Right cardiac atrium (tissue), 5 donors: Measurements from ENCODE around the gene PDPR. TPM values are rescaled to one million over a fixed set of nuclear protein-coding genes. Genes with fewer than 3 reads are reported as not detected.
"Not testable (repeated sequence)": the region's sequence is repeated elsewhere in the genome, so short reads cannot be mapped to it uniquely, and the experiment has no call there.

ENCODE experiments used
- ATAC-seq, 2 donors: fragments of 200-7000 bp; cut with Tn5 transposase; one replicate each; pipeline versions ENCODE4 v1.8.0 to v1.9.1; 2020; ENCODE audit warnings: moderate library complexity in 2 of 2, mild to moderate bottlenecking in 1 of 2
- DNase-seq, 3 donors: peaks; one replicate each; pipeline ENCODE4 v3.0.0-alpha.2; 2020
- H3K27ac ChIP-seq: one replicate; pipeline ENCODE4 v1.5.1; 2013; ENCODE audit warnings: mild to moderate bottlenecking, low read length, control low read depth, moderate library complexity
- H3K27me3 ChIP-seq: one replicate; pipeline ENCODE4 v1.6.1; 2013; ENCODE audit not compliant: control insufficient read depth, insufficient read depth
- H3K4me1 ChIP-seq: one replicate; pipeline ENCODE4 v1.6.1; 2013; ENCODE audit warnings: low read length; ENCODE audit not compliant: control insufficient read depth, insufficient read depth
- H3K4me3 ChIP-seq: one replicate; pipeline ENCODE4 v1.5.1; 2013; ENCODE audit warnings: low read length, control low read depth
- H3K9me3 ChIP-seq: one replicate; pipeline ENCODE4 v1.6.1; 2013; ENCODE audit warnings: low read length; ENCODE audit not compliant: control insufficient read depth
- WGBS: extraction: QIAGEN DNeasy Blood & Tissue Kit; methylation state at CpG from one replicate; pipeline ENCODE4 v1.1.7; 2013; 5-methylcytosine and 5-hydroxymethylcytosine counted together
- intact Hi-C, 4 donors: fragments of 100-400 bp; cut with DNase I; formaldehyde crosslinking; loops; one replicate each; pipeline versions ENCODE4 v1.11.0 to v1.14.0; 2022 to 2023
- polyA plus RNA-seq: library from polyadenylated mRNA; stranded (reverse); fragments of 200-250 nt; gene quantifications from one replicate; pipeline ENCODE4 v1.2.3, GENCODE V29; 2013
- total RNA-seq, 4 donors: library from RNA; stranded (reverse); fragmentation: NEBNext Ultra II Directional; extraction: Animal tissue kit (Norgen Biotek cat#: 25700); gene quantifications; one replicate each; pipeline ENCODE4 v1.2.1, GENCODE V29; 2021
- donor health status: healthy with polysubstance abuse.
- donor health status: DM: no; HTN: yes; CAD: no.
- donor health status: DM: no; HTN: no; CAD: no.
- donor health status: DM: no; HTN: yes; CAD: no; lungs with severe emphysema.
- donor health status: DM: yes; HTN: yes; CAD: no.

Gene PDPR
- total and polyA plus RNA-seq, 5 donors: 8.4 to 36.3 (median 22.7) TPM

DNA sequence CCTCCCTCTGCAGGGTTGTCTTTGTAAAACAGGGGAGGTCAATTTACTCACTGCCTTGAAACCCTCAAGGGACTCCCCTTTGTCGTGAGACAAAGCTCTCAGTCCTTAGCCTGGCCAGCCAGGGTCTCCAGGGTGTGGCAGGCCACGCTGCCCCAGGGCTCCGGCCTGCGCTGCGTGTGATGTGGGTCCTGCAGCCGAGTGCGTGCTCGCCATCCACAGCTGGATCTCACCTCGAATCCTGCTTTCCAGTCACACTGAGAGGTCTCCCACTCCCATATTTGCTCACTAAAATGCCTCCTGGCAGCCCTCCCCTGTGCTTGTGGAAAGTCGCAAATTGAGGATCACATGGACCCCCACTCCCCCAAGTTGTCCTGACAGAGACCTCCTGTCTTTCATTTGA is 49.5 kb downstream of the PDPR start:
- Histone ChIP-seq H3K9me3 (no peaks in the 10 kb centered on the region), H3K27ac (no peak overlapping the region), H3K27me3 (no peaks in the 10 kb centered on the region), H3K4me1 (no peaks in the 10 kb centered on the region), H3K4me3 (no peak overlapping the region)
- DNase-seq (no peak), ATAC-seq (no peak)
- WGBS: 81% methylated on average over 10 of the region's 10 CpGs
- intact Hi-C loops: no loop called here

DNA sequence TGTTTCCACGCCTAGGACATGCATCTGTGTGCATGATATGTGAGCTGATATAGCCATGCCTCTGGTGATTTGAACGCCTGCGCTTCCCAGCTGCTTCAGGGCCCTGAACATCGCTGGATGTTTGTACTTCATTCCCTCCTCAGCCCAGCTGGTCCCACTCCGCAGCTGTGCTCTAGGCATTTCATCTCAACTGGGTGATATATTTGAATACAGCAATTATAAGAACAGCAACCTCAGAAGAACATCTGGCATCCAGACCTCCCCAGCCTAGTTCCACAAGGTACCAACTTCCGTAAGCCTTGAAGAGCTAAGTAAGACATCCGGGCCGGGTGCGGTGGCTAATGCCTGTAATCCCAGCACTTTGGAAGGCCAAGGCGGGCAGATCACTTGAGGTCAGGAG is 52.6 kb downstream of the PDPR start:
- H3K27ac ChIP-seq, intact Hi-C loops, DNase-seq, H3K9me3 ChIP-seq, H3K27me3 ChIP-seq, H3K4me1 ChIP-seq, H3K4me3 ChIP-seq, ATAC-seq: not testable (repeated sequence)
- 93% methylated on average over 5 of the region's 10 CpGs for WGBS

DNA sequence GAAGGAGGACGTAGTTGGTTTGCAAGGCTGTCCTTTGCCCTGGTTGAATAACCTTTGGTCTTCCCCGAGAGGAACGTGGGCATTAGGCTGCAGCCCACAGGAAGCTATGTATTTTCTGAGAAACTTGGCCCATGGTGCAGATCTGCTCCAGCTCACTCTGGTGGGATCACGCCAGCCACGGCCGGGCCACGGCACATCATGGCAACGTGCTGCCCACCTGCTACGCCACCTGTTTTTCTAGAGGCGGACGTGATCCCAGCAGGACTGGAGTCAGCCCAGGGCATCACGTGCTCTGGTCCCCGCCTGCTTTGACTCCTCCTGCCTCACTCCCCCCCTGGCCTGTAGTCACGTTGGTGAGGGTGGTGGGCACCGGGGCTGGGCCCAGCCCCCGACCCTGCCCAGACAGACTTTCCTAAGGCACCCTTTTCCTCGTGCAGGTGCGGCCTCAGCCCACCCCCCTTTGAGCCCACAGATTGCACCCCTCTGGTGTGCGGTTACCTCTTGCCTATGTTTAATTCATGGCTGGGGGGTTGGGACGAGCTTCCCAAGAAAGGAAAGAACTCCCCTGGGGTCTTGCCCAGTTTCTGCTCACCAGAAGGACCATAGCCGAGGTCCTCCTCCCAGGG is 59.2 kb downstream of the PDPR start, which contains the start of gene CLEC18C:
Gene CLEC18C, plus strand, starts transcription at position 576 of the 626 bp plus-strand sequence. CDS start 492 bp downstream, outside the sequence.
- H3K27me3 ChIP-seq, DNase-seq, H3K4me3 ChIP-seq, H3K4me1 ChIP-seq, H3K27ac ChIP-seq, intact Hi-C loops, H3K9me3 ChIP-seq, ATAC-seq: not testable (repeated sequence)
- WGBS: 77% methylated on average over 18 of the region's 21 CpGs

DNA sequence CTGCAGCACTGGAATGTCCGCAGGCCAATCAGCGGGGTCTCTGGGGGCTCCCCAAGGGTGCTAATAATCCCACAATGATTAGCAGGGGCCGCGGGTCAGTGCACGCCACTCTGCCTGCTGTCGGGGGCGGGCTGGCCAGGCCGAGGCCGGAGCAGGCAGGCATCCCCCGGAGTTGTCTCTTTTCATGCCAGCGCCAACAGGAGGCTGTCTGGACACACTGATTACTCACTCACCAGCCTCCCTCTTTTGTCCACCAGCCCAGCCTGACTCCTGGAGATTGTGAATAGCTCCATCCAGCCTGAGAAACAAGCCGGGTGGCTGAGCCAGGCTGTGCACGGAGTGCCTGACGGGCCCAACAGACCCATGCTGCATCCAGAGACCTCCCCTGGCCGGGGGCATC is 59.8 kb downstream of the PDPR start:
- H3K4me3 ChIP-seq, intact Hi-C loops, H3K9me3 ChIP-seq, H3K27me3 ChIP-seq, DNase-seq, H3K4me1 ChIP-seq, H3K27ac ChIP-seq: not testable (repeated sequence)
- ATAC-seq: peak in 1 of 2 donors; percentile 30
- 62% methylated on average over 7 of the region's 15 CpGs for WGBS

DNA sequence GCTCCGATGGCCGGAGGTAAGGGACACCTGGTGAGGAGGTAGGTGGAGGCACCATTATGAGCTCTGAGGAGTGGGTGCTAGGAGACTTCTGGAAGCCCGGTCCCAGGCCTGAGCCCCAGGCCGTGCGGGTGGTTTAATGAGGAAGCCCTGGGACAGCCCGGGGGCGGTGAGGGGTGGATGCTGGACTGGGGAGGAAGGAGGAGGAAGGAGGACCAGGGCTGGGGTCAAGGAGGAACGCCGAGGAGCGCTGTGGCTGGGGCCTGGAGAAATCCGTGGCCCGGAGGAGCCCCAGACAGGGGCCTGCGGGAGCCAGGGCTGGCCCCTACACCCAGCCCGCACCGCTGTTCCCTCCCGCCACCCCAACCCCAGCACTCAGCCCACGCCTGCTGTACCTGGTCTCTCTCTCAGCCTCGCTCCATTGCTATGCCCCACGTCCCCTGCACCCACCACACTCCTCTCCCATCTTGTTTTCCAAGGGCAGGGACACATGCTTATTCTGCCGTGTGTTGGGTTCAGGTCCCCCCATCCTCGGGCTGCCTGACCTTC is 60.3 kb downstream of the PDPR start:
- H3K4me3 ChIP-seq, H3K27me3 ChIP-seq, DNase-seq, H3K9me3 ChIP-seq, H3K27ac ChIP-seq, H3K4me1 ChIP-seq, intact Hi-C loops: not testable (repeated sequence)
- ATAC-seq: peak; percentile 32 to 49
- WGBS: 48% methylated on average over 6 of the region's 21 CpGs

DNA sequence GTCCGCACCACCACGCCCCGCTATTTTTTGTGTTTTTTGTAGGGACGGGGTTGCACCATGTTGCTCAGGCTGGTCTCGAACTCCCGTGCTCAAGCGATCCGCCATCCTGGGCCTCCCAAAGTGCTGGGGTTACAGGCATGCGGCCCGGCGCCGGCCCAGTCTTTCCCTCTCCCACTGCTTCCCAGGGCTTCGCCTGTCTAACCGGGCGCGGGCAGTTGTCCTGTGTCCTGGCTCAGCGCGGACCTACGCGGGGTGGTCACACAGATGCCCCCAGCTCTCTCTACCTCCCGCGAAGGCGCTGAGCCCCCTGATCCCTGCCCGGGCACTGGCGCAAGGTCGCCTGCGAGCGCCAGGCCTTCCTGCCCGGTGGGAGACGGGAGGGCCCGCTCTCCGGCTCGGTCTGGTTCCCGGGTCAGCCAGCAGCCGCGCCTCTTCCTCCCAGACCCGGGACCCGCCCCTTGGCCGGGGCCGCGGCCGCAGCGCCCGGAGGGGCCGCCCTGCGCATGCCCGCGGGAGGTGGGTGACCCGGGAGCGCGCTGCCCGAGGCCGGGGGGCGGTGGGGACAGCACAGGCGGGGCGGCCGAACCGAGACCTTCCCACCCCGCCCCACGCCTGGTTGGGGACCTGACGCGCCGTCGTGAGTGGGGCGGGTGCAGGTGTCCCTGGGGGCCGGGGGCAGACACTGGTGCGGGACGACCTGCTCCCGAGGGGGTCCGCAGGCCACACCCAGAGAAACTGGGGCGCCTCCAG is 73.9 kb downstream of the PDPR start:
- H3K4me3 ChIP-seq: peak overlapping the region; percentile 28
- H3K27ac ChIP-seq, intact Hi-C loops, H3K9me3 ChIP-seq, H3K27me3 ChIP-seq, H3K4me1 ChIP-seq: not testable (repeated sequence)
- ATAC-seq (peak; percentile 95), DNase-seq (peak in 2 of 3 donors; percentile 71 to 81)
- 8% methylated on average over 18 of the region's 71 CpGs for WGBS

DNA sequence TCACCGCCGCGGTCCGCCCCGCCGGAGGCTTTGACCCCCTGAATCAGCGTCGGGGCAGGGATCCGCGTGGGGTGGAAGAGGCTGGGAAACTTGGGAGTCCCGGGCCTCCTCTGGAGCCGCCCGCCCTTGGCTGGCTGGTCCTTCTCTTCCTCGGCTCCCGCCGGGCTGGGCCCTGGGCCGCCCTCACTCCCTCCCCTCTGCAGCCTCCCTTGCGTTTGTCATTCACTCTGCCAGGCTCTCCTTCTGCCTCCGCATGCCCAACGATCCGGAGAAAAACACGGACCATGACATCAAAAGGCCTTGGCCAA is 74.4 kb downstream of the PDPR start:
- H3K4me1 ChIP-seq, H3K27me3 ChIP-seq, H3K27ac ChIP-seq, H3K9me3 ChIP-seq, intact Hi-C loops: not testable (repeated sequence)
- WGBS: 0% methylated on average over 9 of the region's 22 CpGs
- peak; percentile 81 to 85 for ATAC-seq
- H3K4me3 ChIP-seq: peak overlapping the region; percentile 28
- DNase-seq: peak in 1 of 3 donors; percentile 46

DNA sequence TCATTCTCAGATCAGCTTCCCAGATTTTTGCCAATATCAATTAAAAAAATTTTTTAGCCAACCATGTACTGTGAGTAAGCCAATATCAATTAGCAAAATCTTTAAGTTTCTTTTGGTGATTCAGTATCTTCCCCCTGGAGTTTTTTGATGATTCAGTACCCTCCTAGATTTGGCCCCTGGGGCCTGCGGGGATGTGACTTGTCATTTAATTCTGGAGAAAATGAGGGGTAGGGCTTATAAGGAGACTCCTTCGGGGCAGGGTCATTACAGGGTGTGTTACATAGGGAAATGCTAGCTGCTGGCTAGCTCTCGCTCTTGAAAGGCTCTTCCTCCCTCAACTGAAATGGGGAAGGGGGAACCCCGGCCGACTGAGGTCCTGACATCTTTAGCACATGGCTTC is 76.4 kb downstream of the PDPR start:
- ATAC-seq, H3K27me3 ChIP-seq, intact Hi-C loops, H3K27ac ChIP-seq, H3K9me3 ChIP-seq, DNase-seq, H3K4me3 ChIP-seq, H3K4me1 ChIP-seq: not testable (repeated sequence)
- no CpG with 5 or more reads among the region's 5 CpGs for WGBS

DNA sequence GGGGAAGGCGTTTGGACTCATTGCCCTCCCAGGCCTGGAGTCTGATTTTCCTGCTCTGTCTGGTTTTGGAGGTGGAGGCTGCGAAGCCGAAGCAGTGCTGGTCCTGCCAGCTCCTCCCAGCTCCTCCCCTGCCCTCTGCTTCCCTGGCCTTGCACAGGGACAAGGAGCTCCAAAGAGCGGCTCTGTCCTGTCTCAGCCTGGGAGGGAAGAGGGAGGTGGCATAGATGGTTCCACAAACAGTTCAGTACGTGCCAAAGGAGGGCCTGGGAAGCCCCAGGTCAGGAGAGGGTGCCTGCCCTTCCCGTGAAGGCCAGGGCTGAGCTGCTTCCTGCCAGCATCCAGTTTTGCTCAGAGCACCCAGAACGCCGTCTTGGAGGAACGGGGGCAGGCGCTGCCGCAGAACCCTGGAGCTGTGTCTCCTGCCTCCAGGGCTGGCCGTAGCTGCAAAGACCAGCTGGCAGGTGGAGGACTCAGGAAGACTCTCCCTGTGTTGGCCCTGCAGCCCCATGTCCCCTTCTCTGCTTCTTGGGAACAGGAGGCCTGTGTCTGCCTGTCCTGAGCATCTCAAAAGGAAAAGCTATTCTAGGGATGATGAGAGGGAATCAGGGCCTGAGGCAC is 82.7 kb downstream of the PDPR start:
- peak in 1 of 3 donors; percentile 52 for DNase-seq
- intact Hi-C loops, H3K4me1 ChIP-seq, H3K27me3 ChIP-seq, H3K4me3 ChIP-seq, H3K27ac ChIP-seq, H3K9me3 ChIP-seq: not testable (repeated sequence)
- ATAC-seq: peak; percentile 86 to 90
- 44% methylated on average over 8 of the region's 12 CpGs for WGBS

DNA sequence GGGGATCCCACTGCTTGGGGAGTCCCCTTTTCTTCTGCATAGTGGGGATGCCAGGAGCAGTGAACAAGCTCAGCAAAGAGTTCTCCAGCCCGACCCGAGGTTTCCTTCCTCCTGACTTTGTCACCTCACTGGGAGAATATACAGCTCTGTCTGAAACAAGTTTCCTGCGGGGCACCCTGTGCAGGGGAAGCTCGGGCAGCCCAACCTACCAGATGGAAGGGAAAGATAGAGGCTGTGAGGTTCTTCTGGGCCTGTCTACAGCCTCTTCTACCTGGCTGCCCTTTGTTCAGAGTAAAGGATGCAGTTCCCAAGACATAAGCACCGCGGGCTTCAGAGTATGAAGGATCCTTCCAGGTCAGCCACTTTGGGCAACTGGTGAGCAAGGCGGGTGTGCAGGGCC is 83.5 kb downstream of the PDPR start:
- H3K27me3 ChIP-seq, H3K27ac ChIP-seq, H3K4me3 ChIP-seq, intact Hi-C loops, H3K9me3 ChIP-seq, H3K4me1 ChIP-seq: not testable (repeated sequence)
- DNase-seq (peak in 1 of 3 donors; percentile 13), ATAC-seq (peak; percentile 10 to 24)
- WGBS: 78% methylated on average over 7 of the region's 7 CpGs

DNA sequence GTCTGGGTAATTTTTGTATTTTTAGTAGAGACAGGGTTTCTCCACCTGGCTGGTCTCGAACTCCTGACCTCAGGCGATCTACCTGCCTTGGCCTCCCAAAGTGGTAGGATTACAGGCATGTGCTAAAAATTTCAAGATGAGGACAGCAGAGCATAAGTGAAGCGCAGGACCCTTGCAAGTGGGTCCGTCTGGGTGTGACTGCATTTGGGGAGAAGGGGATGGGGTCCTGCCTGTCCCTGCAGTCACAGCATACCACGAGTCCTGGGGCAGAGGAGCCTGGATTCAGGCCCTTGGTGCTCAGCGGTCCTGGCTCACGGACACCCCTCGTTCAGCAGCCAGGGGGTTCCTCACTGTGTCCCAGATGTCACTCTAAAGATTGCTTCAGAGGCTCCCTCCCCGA is 84.1 kb downstream of the PDPR start:
- H3K27ac ChIP-seq, DNase-seq, H3K9me3 ChIP-seq, intact Hi-C loops, H3K27me3 ChIP-seq, H3K4me1 ChIP-seq, H3K4me3 ChIP-seq: not testable (repeated sequence)
- peak in 1 of 2 donors; percentile 25 for ATAC-seq
- 76% methylated on average over 9 of the region's 9 CpGs for WGBS
